NCI-H1417 (cell line): ENCODE measurements around the gene HERC2.

Source experiments
- DNase-seq, 3 experiments: peaks; one replicate each; lab custom pipeline; 2025; lab: John Stamatoyannopoulos, UW

The HERC2 gene

GRCh38 chr15:28112101-28112760, 209.7 kb downstream of the HERC2 start:
- no peak for DNase-seq

- DNase-seq = no peak
Measured at GRCh38 chr15:28111543-28111942, 210.4 kb downstream of the HERC2 start.

GRCh38 chr15:28110481-28110881, 211.5 kb downstream of the HERC2 start:
- no peak for DNase-seq

GRCh38 chr15:28109626-28110455, 212.1 kb downstream of the HERC2 start:
- peak in 1 of 3 experiments; percentile 15 for DNase-seq

- DNase-seq = no peak
Measured at GRCh38 chr15:28107904-28108275, 214.1 kb downstream of the HERC2 start.

GRCh38 chr15:28107111-28107903, 214.7 kb downstream of the HERC2 start:
- DNase-seq = no peak

- DNase-seq = no peak
Measured at GRCh38 chr15:28106294-28107110, 215.5 kb downstream of the HERC2 start.

GRCh38 chr15:28105793-28106192, 216.2 kb downstream of the HERC2 start:
- no peak for DNase-seq

GRCh38 chr15:28105224-28105791, 216.7 kb downstream of the HERC2 start:
- no peak for DNase-seq

GRCh38 chr15:28104326-28104725, 217.7 kb downstream of the HERC2 start:
- no peak for DNase-seq

- DNase-seq = no peak
Measured at GRCh38 chr15:28103831-28104230, 218.1 kb downstream of the HERC2 start.

GRCh38 chr15:28101983-28102441, 220.0 kb downstream of the HERC2 start:
- DNase-seq = no peak

GRCh38 chr15:28101201-28101600, 220.8 kb downstream of the HERC2 start:
- DNase-seq = no peak

- no peak for DNase-seq
Measured at GRCh38 chr15:28100516-28101195, 221.3 kb downstream of the HERC2 start.

GRCh38 chr15:28099555-28100140, 222.3 kb downstream of the HERC2 start:
- DNase-seq = no peak

GRCh38 chr15:28098766-28099554, 223.0 kb downstream of the HERC2 start, which contains the start of gene OCA2:
Gene OCA2, minus strand, starts transcription at chr15:28099315. Its CDS starts 17,441 bp downstream, at chr15:28081874.
- DNase-seq = peak in 2 of 3 experiments; percentile 91 to 94

- no peak for DNase-seq
Measured at GRCh38 chr15:28098360-28098765, 223.6 kb downstream of the HERC2 start.

GRCh38 chr15:28097656-28098359, 224.2 kb downstream of the HERC2 start:
- no peak for DNase-seq
